HCT116 (cell line): ENCODE data around the gene TCFL5.

ENCODE experiments used
- CTCF ChIP-seq, 3 experiments: fragments of 200-600 bp in 1 of 3; sonication (generic) in 1 of 3; IDR thresholded peaks in 2 of 3; conservative IDR thresholded peaks in 1 of 3; 2 replicates each; pipeline ENCODE4 v1.5.1; 2012 to 2017; ENCODE audit warnings: low read depth in 2 of 3, low read length in 2 of 3, antibody characterized with exemption in 1 of 3, borderline replicate concordance in 1 of 3, control low read depth in 1 of 3, mild to moderate bottlenecking in 1 of 3, mixed read lengths in 1 of 3, mixed run types in 1 of 3, moderate library complexity in 1 of 3; ENCODE audit not compliant: insufficient read depth in 1 of 3
- ELF1 ChIP-seq: IDR thresholded peaks from 2 replicates; pipeline ENCODE4 v1.6.1; 2012; ENCODE audit warnings: low read depth, borderline replicate concordance
- EZH2phosphoT487 ChIP-seq: fragments of 200-600 bp; IDR thresholded peaks from 2 replicates; pipeline ENCODE4 v1.6.1; 2018; ENCODE audit warnings: antibody characterized with exemption, borderline replicate concordance
- FOSL1 ChIP-seq: IDR thresholded peaks from 2 replicates; pipeline ENCODE4 v1.6.1; 2012; ENCODE audit warnings: low read depth
- POLR2A ChIP-seq: IDR thresholded peaks from 2 replicates; pipeline ENCODE4 v1.7.0; 2011; ENCODE audit warnings: borderline replicate concordance; ENCODE audit not compliant: insufficient read depth, insufficient read length; ENCODE audit errors: extremely low read depth
- SRF ChIP-seq: IDR thresholded peaks from 2 replicates; pipeline ENCODE4 v1.6.1; 2012; ENCODE audit warnings: low read depth
- YY1 ChIP-seq: IDR thresholded peaks from 2 replicates; pipeline ENCODE4 v1.6.1; 2011; ENCODE audit warnings: low read length, low read depth, moderate library complexity, mild to moderate bottlenecking; ENCODE audit not compliant: insufficient replicate concordance; ENCODE audit errors: extremely low read depth
- ZBTB33 ChIP-seq: IDR thresholded peaks from 2 replicates; pipeline ENCODE4 v1.6.1; 2011; ENCODE audit warnings: mild to moderate bottlenecking, low read length, moderate library complexity; ENCODE audit not compliant: insufficient replicate concordance; ENCODE audit errors: extremely low read depth
- ZFX ChIP-seq: fragments of 450-650 bp; IDR thresholded peaks from 2 replicates; pipeline ENCODE4 v1.6.1; 2017
- ZNF274 ChIP-seq: fragments of 200-500 bp; sonication (Bioruptor generic); IDR thresholded peaks from 2 replicates; pipeline ENCODE4 v1.6.1; 2014; ENCODE audit warnings: mild to moderate bottlenecking, low read depth, low read length, inconsistent platforms
- TF ChIP-seq, protein P1 (sequence below): IDR thresholded peaks from 2 replicates; pipeline ENCODE4 v1.6.1; 2012

DNA sequence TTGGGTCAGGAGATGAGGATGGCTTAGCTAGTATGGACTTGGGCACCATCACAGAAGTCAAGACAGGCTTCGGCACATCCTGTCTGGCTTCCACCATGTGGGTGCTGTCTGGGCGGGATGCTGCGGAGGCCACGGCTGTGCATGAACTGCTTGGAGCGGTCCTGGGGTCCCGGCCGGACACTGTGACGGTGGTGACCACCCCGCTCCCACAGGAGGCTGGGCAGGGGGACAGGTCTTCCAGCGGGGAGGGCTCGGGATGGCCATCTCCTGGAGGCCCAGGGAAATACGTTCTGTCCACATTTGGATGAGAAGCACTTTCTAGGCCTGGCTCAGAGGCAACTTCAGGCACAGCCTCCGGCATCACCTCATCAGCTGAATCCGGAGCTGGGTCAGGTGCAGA is 32.1 kb upstream of the TCFL5 start:
- no peak for TF ChIP-seq SRF
- TF ChIP-seq, protein P1, sequence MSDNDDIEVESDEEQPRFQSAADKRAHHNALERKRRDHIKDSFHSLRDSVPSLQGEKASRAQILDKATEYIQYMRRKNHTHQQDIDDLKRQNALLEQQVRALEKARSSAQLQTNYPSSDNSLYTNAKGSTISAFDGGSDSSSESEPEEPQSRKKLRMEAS = no peak
- TF ChIP-seq CTCF (IDR thresholded peaks at IDR 0.05 in 2 of 3, conservative IDR thresholded peaks at IDR 0.05 in 1 of 3; ENCODE audit: borderline replicate concordance in 1 of 3, insufficient read depth in 1 of 3, low read depth in 2 of 3, low read length in 2 of 3) = peak in 2 of 3 experiments; percentile 10 to 41; a peak in 2 of 6 replicates
- TF ChIP-seq ZBTB33 = no peak
- TF ChIP-seq ELF1 = no peak
- TF ChIP-seq ZFX = no peak
- no peak for TF ChIP-seq YY1
- TF ChIP-seq ZNF274 = no peak
- no peak for TF ChIP-seq FOSL1
- no peak for TF ChIP-seq EZH2phosphoT487
- no peak for TF ChIP-seq POLR2A
